ENCODE measurements around the gene C19orf33. TPM values are rescaled to one million over a fixed set of nuclear protein-coding genes. Genes with fewer than 3 reads are reported as not detected.

The C19orf33 gene
- total and polyA plus RNA-seq, 9 of the 15 experiments (the other 6 are each of a cell fraction or from before 2014, with no cell fraction given), result 3.2 TPM; not detected in 8

DNA sequence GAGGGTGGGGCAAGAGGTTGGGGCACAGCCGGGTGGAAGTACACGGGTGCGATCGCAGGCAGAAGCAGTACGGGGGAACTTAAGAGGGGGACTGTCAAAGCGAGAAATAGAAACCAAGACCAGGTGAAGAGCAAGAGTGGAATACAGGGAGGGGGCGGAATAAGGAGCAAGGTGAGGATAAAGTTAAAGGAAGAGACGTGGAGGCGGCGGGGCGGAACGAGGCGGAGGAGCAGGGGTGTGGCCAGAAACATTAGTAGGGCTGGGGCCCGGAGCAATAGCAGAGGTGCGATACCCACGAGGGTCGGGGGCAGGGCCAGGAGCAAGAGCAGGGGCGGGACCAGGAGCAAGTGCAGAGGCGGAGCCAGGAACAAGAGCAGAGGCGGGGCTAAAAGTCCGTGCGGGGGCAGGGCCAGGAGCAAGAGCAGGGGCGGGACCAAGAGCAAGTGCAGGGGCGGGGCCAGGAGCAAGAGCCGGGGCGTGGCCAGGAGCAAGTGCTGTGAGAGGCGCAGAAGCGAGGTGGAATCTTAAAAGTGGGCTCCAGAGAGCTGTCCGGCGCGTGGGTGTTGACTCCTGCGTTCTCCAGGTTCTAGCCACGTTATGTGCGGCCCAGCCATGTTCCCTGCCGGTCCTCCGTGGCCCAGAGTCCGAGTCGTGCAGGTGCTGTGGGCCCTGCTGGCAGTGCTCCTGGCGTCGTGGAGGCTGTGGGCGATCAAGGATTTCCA is 32.7 kb downstream of the C19orf33 start (continued):
- TF ChIP-seq, protein P1, sequence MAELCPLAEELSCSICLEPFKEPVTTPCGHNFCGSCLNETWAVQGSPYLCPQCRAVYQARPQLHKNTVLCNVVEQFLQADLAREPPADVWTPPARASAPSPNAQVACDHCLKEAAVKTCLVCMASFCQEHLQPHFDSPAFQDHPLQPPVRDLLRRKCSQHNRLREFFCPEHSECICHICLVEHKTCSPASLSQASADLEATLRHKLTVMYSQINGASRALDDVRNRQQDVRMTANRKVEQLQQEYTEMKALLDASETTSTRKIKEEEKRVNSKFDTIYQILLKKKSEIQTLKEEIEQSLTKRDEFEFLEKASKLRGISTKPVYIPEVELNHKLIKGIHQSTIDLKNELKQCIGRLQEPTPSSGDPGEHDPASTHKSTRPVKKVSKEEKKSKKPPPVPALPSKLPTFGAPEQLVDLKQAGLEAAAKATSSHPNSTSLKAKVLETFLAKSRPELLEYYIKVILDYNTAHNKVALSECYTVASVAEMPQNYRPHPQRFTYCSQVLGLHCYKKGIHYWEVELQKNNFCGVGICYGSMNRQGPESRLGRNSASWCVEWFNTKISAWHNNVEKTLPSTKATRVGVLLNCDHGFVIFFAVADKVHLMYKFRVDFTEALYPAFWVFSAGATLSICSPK (IDR thresholded peaks at IDR 0.05; ENCODE audit: borderline replicate concordance), result peak; percentile 95; the same call in 1 of the 2 replicates
- peak; percentile 88 for TF ChIP-seq L3MBTL2 (IDR thresholded peaks at IDR 0.05)
- no peak for TF ChIP-seq SIX5 (IDR thresholded peaks at IDR 0.05; ENCODE audit: borderline replicate concordance in 1 of 2, insufficient read depth in 1 of 2, low read depth in 1 of 2, low read length in 2 of 2)
- TF ChIP-seq NELFE (IDR thresholded peaks at IDR 0.05; ENCODE audit: insufficient read depth, insufficient read length), result no peak
- TF ChIP-seq, protein P2, sequence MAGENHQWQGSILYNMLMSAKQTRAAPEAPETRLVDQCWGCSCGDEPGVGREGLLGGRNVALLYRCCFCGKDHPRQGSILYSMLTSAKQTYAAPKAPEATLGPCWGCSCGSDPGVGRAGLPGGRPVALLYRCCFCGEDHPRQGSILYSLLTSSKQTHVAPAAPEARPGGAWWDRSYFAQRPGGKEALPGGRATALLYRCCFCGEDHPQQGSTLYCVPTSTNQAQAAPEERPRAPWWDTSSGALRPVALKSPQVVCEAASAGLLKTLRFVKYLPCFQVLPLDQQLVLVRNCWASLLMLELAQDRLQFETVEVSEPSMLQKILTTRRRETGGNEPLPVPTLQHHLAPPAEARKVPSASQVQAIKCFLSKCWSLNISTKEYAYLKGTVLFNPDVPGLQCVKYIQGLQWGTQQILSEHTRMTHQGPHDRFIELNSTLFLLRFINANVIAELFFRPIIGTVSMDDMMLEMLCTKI (IDR thresholded peaks at IDR 0.05; ENCODE audit: partially characterized antibody), result no peak
- TF ChIP-seq ZKSCAN8 (CRISPR knock-in tag; IDR thresholded peaks at IDR 0.05), result no peak
- TF ChIP-seq, protein P3, sequence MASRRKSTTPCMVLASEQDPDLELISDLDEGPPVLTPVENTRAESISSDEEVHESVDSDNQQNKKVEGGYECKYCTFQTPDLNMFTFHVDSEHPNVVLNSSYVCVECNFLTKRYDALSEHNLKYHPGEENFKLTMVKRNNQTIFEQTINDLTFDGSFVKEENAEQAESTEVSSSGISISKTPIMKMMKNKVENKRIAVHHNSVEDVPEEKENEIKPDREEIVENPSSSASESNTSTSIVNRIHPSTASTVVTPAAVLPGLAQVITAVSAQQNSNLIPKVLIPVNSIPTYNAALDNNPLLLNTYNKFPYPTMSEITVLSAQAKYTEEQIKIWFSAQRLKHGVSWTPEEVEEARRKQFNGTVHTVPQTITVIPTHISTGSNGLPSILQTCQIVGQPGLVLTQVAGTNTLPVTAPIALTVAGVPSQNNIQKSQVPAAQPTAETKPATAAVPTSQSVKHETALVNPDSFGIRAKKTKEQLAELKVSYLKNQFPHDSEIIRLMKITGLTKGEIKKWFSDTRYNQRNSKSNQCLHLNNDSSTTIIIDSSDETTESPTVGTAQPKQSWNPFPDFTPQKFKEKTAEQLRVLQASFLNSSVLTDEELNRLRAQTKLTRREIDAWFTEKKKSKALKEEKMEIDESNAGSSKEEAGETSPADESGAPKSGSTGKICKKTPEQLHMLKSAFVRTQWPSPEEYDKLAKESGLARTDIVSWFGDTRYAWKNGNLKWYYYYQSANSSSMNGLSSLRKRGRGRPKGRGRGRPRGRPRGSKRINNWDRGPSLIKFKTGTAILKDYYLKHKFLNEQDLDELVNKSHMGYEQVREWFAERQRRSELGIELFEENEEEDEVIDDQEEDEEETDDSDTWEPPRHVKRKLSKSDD (conservative IDR thresholded peaks at IDR 0.05; ENCODE audit: low read length), result no peak
- TF ChIP-seq ATF1 (CRISPR knock-in tag; IDR thresholded peaks at IDR 0.05), result no peak
- TF ChIP-seq ATF1 (tag; IDR thresholded peaks at IDR 0.05), result peak; percentile 41
- no peak for TF ChIP-seq ZNF696 (CRISPR knock-in tag; conservative IDR thresholded peaks at IDR 0.05)
- TF ChIP-seq RFX5 (IDR thresholded peaks at IDR 0.05; ENCODE audit: low read depth, low read length), result no peak
- TF ChIP-seq, protein P4, sequence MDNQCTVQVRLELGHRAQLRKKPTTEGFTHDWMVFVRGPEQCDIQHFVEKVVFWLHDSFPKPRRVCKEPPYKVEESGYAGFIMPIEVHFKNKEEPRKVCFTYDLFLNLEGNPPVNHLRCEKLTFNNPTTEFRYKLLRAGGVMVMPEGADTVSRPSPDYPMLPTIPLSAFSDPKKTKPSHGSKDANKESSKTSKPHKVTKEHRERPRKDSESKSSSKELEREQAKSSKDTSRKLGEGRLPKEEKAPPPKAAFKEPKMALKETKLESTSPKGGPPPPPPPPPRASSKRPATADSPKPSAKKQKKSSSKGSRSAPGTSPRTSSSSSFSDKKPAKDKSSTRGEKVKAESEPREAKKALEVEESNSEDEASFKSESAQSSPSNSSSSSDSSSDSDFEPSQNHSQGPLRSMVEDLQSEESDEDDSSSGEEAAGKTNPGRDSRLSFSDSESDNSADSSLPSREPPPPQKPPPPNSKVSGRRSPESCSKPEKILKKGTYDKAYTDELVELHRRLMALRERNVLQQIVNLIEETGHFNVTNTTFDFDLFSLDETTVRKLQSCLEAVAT (IDR thresholded peaks at IDR 0.05), result peak; percentile 28 to 74; a peak in 1 of 4 replicates
- TF ChIP-seq, protein P5, sequence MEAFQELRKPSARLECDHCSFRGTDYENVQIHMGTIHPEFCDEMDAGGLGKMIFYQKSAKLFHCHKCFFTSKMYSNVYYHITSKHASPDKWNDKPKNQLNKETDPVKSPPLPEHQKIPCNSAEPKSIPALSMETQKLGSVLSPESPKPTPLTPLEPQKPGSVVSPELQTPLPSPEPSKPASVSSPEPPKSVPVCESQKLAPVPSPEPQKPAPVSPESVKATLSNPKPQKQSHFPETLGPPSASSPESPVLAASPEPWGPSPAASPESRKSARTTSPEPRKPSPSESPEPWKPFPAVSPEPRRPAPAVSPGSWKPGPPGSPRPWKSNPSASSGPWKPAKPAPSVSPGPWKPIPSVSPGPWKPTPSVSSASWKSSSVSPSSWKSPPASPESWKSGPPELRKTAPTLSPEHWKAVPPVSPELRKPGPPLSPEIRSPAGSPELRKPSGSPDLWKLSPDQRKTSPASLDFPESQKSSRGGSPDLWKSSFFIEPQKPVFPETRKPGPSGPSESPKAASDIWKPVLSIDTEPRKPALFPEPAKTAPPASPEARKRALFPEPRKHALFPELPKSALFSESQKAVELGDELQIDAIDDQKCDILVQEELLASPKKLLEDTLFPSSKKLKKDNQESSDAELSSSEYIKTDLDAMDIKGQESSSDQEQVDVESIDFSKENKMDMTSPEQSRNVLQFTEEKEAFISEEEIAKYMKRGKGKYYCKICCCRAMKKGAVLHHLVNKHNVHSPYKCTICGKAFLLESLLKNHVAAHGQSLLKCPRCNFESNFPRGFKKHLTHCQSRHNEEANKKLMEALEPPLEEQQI (IDR thresholded peaks at IDR 0.05), result no peak
- TF ChIP-seq, protein P6, sequence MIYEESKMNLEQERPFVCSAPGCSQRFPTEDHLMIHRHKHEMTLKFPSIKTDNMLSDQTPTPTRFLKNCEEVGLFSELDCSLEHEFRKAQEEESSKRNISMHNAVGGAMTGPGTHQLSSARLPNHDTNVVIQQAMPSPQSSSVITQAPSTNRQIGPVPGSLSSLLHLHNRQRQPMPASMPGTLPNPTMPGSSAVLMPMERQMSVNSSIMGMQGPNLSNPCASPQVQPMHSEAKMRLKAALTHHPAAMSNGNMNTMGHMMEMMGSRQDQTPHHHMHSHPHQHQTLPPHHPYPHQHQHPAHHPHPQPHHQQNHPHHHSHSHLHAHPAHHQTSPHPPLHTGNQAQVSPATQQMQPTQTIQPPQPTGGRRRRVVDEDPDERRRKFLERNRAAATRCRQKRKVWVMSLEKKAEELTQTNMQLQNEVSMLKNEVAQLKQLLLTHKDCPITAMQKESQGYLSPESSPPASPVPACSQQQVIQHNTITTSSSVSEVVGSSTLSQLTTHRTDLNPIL (CRISPR knock-in tag; IDR thresholded peaks at IDR 0.05), result no peak

Data from K562 (cell line).